ENCODE data around the gene IGFBP3. TPM values are rescaled to one million over a fixed set of nuclear protein-coding genes. Genes with fewer than 3 reads are reported as not detected.
"Not testable (repeated sequence)": the region's sequence is repeated elsewhere in the genome, so short reads cannot be mapped to it uniquely, and the experiment has no call there.

Gene IGFBP3, protein sequence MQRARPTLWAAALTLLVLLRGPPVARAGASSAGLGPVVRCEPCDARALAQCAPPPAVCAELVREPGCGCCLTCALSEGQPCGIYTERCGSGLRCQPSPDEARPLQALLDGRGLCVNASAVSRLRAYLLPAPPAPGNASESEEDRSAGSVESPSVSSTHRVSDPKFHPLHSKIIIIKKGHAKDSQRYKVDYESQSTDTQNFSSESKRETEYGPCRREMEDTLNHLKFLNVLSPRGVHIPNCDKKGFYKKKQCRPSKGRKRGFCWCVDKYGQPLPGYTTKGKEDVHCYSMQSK
- total RNA-seq, result 100 to 1,000 TPM in 1 of 8 experiments, 10 to 100 TPM in 1, 1 to 10 TPM in 3, under 1 TPM in 1, not detected in 2; 0.92 to 187 (median 3.3) TPM

DNA sequence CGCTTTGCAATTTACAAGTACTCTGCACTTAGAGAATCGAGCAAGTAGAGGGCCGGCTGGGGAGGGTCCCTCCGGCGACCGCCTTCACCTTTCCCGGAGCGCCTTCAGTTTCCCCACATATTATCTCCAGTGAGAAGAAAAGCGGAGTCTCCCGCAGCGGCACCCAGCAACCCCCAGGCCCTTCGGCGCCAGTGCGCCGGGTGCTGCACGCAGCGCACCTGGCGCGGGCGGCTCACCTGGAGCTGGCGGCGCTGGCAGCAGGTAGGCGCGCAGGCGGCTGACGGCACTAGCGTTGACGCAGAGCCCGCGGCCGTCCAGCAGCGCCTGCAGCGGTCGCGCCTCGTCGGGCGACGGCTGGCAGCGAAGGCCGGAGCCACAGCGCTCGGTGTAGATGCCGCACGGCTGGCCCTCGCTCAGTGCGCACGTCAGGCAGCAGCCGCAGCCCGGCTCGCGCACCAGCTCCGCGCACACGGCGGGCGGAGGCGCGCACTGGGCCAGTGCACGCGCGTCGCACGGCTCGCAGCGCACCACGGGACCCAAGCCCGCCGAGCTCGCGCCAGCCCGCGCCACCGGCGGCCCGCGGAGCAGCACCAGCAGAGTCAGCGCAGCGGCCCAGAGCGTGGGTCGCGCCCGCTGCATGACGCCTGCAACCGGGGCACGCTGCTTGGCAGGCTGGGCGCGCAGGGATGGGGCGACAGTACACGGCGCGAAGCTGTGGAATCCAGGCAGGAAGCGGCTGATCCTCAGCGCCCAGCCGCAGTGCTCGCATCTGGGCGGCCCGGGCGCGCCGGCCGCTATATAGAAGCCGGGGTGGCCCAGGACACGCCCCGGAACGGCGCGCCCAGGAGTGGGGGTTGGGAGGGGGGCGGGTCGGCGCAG lies at the start of gene IGFBP3:
Gene IGFBP3 (minus strand): TSS at position 771 of the 879 bp plus-strand sequence. CDS start 132 bp downstream, at position 639.
- H3K27ac ChIP-seq, result no peak within 1 kb of the TSS
- peak within 1 kb of the TSS; percentile 45 to 78 (median 51) for H3K4me3 ChIP-seq
- H3K4me1 ChIP-seq (replicated peaks in 1 of 2), result no peaks in the 10 kb centered on the region
- peak; percentile 72 to 93 (median 92) for ATAC-seq (replicated peaks in 6 of 8)
- in situ Hi-C loops (cut with MboI; ENCODE audit: low pct_unique_long_range_greater_than_20kb in 2 of 9, low sequenced_read_pairs in 9 of 9, unreplicated experiment in 9 of 9), result loop anchor here (5.0 to 25.0 kb wide), 7 partner anchors 427 to 1267 kb away; no protein-coding TSS in a partner anchor
- 0 to 4% (median 2%) methylated on average over 1 to 28 of the region's 111 CpGs; no CpG with 5 or more reads in 3 of the 10 experiments for WGBS, 10 experiments

DNA sequence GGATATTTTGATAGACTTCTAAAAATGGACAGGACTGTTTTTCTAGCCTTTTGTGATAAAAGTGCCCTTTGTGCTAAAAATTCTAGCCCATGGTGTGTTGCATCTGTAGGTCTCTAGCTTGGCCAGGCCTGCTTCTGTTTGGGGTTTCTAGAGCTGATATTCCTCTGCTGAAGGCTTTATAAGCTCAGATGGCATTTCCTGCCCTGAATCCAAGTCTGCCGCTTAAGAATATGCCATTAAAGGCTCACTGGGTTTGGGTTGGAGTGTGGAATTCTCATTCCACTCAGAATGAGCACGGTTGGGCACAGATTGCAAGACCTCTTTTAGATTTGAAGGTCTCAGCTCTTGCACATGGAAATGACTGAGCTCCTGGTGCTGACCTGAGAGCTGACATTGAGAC lies 49.4 kb upstream of the IGFBP3 start:
- no peak for ATAC-seq (replicated peaks in 6 of 8)
- WGBS, 10 experiments, result 0 to 100% (median 70%) methylated on average over 1 to 2 of the region's 2 CpGs; no CpG with 5 or more reads in 1 of the 10 experiments
- Histone ChIP-seq H3K4me3 (no peak overlapping the region), H3K27ac (no peak overlapping the region), H3K4me1 (replicated peaks in 1 of 2) (no peaks in the 10 kb centered on the region)
- in situ Hi-C loops (cut with MboI; ENCODE audit: low pct_unique_long_range_greater_than_20kb in 2 of 9, low sequenced_read_pairs in 9 of 9, unreplicated experiment in 9 of 9), result no loop called here

DNA sequence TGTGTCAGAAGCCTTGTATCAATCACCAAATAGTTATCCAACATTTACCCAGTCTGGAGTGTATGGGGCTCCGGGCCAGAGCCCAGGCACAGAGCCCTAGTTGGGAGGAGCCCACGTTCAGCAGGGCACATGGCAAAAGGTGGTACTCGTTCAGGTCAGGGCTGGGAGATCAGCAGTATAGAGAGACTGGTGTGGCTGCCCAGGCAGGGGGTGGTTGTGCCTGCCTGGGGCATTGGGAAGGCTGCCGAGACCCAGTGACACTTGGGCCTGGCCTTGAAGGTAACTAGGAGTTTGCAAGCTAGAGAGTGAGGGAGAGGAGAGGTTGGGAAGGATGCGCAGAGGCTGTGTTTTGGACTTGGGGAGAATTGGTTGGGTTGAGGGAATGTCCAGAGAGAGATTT lies 48.9 kb upstream of the IGFBP3 start:
- Histone ChIP-seq H3K4me3 (no peak overlapping the region), H3K4me1 (replicated peaks in 1 of 2) (no peaks in the 10 kb centered on the region), H3K27ac (no peak overlapping the region)
- WGBS, 10 experiments, result 73 to 100% (median 79%) methylated on average over 1 to 5 of the region's 5 CpGs; no CpG with 5 or more reads in 5 of the 10 experiments
- no peak for ATAC-seq (replicated peaks in 6 of 8)
- in situ Hi-C loops (cut with MboI; ENCODE audit: low pct_unique_long_range_greater_than_20kb in 2 of 9, low sequenced_read_pairs in 9 of 9, unreplicated experiment in 9 of 9), result no loop called here

DNA sequence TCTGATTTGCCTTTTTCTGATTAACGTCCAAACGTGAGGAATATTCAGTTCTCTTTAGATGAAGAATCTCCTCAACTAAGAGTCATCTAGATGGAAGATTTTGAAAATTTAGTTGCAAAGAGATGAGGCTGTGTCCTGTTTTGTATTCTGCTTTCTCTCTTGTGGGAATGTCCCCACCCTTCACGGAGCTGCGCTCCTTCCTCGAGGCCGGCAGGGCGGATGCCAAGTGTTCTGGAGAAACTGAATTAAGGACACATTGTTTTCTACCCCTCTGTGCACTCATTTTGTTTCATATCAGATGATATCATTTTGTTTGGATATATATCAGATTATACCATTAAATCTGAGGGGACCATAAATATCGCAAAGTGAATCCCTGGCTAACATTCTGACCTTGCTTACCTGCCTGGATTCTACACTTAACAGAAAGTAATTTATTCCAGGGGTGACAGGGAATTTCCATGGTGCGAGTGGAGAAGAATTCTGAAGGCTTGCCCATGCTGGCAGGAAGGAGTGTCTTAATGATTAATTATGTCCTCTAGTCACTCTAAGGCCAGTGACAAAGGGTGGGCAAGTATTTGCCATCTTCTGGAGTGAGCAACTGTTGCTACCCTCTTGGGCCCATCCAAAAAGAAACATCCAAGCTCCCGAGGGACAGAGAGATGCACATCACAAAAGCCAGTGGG lies 47.9 kb upstream of the IGFBP3 start:
- H3K4me1 ChIP-seq (replicated peaks in 1 of 2), result no peaks in the 10 kb centered on the region
- no peak overlapping the region for H3K27ac ChIP-seq
- in situ Hi-C loops (cut with MboI; ENCODE audit: low pct_unique_long_range_greater_than_20kb in 2 of 9, low sequenced_read_pairs in 9 of 9, unreplicated experiment in 9 of 9), result no loop called here
- ATAC-seq (replicated peaks in 6 of 8), result peak in 1 of 8 experiments; percentile 11
- WGBS, 10 experiments, result 76 to 95% (median 89%) methylated on average over 5 to 9 of the region's 10 CpGs; no CpG with 5 or more reads in 5 of the 10 experiments
- no peak overlapping the region for H3K4me3 ChIP-seq

DNA sequence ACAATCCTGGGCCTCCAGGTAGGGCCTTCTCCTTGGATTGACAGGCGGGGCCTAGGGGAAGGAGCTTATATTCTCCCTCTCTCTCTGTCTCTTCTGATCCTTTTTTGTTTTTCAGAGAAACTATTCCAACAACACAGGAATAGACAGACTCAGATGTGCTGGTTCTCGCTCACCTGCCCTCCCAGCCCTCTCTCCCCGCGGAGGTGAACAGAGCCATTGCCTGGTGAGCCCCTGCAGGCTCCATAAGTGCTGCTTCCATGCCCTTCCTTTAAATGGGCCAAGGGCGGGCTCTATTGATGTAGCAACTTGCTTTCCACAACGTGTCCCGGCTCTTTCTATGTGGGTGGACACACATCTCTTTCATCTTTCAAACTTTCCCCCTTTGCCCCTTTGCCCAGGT lies 47.2 kb upstream of the IGFBP3 start:
- no peak overlapping the region for H3K4me3 ChIP-seq
- in situ Hi-C loops (cut with MboI; ENCODE audit: low pct_unique_long_range_greater_than_20kb in 2 of 9, low sequenced_read_pairs in 9 of 9, unreplicated experiment in 9 of 9), result no loop called here
- ATAC-seq (replicated peaks in 6 of 8), result no peak
- WGBS, 10 experiments, result 61 to 100% (median 86%) methylated on average over 1 to 4 of the region's 7 CpGs; no CpG with 5 or more reads in 5 of the 10 experiments
- no peaks in the 10 kb centered on the region for H3K4me1 ChIP-seq (replicated peaks in 1 of 2)
- no peak overlapping the region for H3K27ac ChIP-seq

DNA sequence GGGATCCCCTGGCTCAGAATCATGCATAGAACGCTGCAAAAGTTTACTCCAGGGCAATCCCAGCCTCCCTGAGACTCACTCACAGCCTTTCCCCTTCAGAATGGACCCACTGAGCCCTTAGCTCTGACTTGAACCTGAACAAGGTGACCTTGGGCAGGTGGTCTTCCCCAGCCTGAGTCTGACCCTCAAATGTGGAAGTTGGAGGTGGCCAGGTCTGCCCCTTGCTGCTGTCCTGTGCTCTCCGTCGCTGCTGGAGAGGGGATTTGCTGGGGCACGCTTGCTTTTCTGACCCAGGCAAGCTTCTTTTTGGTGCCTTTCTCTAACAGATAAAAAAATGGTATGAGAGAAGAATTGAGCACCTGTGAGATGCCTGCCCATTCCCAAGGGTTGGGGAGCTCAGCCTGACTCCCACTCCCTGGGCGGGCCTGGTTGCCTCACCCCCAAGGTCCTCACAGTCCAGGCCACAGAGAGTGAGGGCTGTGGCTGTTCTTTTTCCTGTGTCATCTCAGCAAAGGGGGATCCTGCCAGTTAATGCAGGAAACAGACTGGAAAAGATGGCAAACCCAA lies 46.6 kb upstream of the IGFBP3 start:
- in situ Hi-C loops (cut with MboI; ENCODE audit: low pct_unique_long_range_greater_than_20kb in 2 of 9, low sequenced_read_pairs in 9 of 9, unreplicated experiment in 9 of 9), result no loop called here
- 60 to 90% (median 74%) methylated on average over 1 to 3 of the region's 5 CpGs; no CpG with 5 or more reads in 6 of the 10 experiments for WGBS, 10 experiments
- no peak for ATAC-seq (replicated peaks in 6 of 8)
- Histone ChIP-seq H3K4me3 (no peak overlapping the region), H3K27ac (no peak overlapping the region), H3K4me1 (replicated peaks in 1 of 2) (no peaks in the 10 kb centered on the region)

DNA sequence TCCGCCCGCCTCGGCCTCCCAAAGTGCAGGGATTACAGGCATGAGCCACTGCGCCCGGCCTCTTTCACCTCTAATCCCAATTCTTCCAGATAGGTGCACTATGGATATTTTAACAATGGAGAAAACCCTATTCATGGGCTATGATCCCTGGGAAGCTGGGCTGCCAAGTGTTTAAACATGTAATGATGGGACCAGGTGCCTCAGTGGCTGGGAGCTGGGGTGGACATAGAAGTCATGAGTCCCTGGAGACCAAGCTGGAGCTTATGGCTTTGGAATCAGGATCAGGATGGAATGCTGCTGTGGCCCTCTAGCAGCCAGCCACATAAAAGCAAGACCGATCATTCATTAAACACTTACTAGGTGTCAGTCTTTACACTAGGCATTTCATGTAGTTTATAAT lies 41.8 kb upstream of the IGFBP3 start:
- no peak for ATAC-seq (replicated peaks in 6 of 8)
- WGBS, 10 experiments, result 80 to 100% (median 95%) methylated on average over 1 to 5 of the region's 6 CpGs; no CpG with 5 or more reads in 3 of the 10 experiments
- Histone ChIP-seq H3K4me1 (replicated peaks in 1 of 2) (no peaks in the 10 kb centered on the region), H3K27ac (no peak overlapping the region), H3K4me3 (no peak overlapping the region)
- in situ Hi-C loops (cut with MboI; ENCODE audit: low pct_unique_long_range_greater_than_20kb in 2 of 9, low sequenced_read_pairs in 9 of 9, unreplicated experiment in 9 of 9), result no loop called here

DNA sequence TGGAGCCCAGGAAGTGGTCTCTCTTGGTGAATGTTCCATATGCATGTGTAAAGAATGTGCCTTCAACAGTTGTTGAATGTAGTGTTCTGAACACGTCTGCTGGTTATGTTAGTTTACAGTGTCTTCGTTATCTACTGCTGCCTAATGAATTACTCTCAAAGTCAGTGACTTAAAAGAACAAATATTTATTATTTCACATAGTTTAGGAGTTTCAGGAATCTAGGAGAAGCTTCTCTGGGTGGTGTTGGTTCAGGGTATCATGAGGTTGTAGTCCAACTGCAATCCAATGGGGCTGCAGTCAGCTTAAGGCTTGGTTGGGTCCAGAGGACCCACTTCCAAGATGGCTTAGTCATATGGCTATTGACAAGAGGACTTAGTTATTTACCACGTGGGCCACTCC lies 36.6 kb upstream of the IGFBP3 start:
- Histone ChIP-seq H3K4me1 (replicated peaks in 1 of 2) (no peaks in the 10 kb centered on the region), H3K27ac (no peak overlapping the region), H3K4me3 (no peak overlapping the region)
- WGBS, 10 experiments, result 29 to 92% (median 74%) methylated on average over 1 to 3 of the region's 3 CpGs; no CpG with 5 or more reads in 3 of the 10 experiments
- ATAC-seq (replicated peaks in 6 of 8), result no peak
- in situ Hi-C loops (cut with MboI; ENCODE audit: low pct_unique_long_range_greater_than_20kb in 2 of 9, low sequenced_read_pairs in 9 of 9, unreplicated experiment in 9 of 9), result no loop called here

DNA sequence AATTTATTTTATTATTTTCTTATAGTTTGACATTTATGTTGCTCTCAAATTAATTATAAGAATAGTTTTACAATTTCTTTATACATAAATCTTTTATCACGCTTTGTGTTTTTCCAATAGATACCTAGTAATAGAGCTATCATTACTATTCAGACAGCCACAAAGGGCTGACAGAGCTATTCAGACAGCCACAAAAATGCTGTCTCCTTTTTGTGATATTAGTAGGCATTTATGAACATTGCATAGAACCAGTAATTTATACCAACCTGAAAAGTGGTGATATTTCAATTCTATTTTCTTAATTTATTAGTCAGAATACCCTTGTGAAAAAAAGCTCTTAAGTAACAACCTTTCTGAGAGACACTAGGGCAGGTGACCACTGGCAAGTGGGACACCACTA lies 34.2 kb upstream of the IGFBP3 start:
- Histone ChIP-seq H3K4me3 (no peak overlapping the region), H3K27ac (no peak overlapping the region), H3K4me1 (replicated peaks in 1 of 2) (no peaks in the 10 kb centered on the region)
- ATAC-seq (replicated peaks in 6 of 8), result no peak
- WGBS, 10 experiments, result 46 to 100% (median 97%) methylated on average over 1 of the region's 1 CpG
- in situ Hi-C loops (cut with MboI; ENCODE audit: low pct_unique_long_range_greater_than_20kb in 2 of 9, low sequenced_read_pairs in 9 of 9, unreplicated experiment in 9 of 9), result no loop called here

DNA sequence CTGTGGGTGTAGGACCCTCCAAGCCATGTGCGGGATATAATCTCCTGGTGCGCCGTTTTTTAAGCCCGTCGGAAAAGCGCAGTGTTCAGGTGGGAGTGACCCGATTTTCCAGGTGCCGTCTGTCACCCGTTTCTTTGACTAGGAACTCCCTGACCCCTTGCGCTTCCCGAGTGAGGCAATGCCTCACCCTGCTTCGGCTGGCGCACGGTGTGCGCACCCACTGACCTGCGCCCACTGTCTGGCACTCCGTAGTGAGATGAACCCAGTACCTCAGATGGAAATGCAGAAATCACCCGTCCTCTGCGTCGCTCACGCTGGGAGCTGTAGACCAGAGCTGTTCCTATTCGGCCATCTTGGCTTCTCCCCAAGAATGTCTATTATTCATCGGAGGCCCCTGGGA lies 32.0 kb upstream of the IGFBP3 start:
- ATAC-seq (replicated peaks in 6 of 8); H3K4me3 ChIP-seq; in situ Hi-C loops (cut with MboI; ENCODE audit: low pct_unique_long_range_greater_than_20kb in 2 of 9, low sequenced_read_pairs in 9 of 9, unreplicated experiment in 9 of 9); H3K4me1 ChIP-seq (replicated peaks in 1 of 2); H3K27ac ChIP-seq: not testable (repeated sequence)
- 60 to 100% (median 95%) methylated on average over 1 to 4 of the region's 23 CpGs; no CpG with 5 or more reads in 7 of the 10 experiments for WGBS, 10 experiments

DNA sequence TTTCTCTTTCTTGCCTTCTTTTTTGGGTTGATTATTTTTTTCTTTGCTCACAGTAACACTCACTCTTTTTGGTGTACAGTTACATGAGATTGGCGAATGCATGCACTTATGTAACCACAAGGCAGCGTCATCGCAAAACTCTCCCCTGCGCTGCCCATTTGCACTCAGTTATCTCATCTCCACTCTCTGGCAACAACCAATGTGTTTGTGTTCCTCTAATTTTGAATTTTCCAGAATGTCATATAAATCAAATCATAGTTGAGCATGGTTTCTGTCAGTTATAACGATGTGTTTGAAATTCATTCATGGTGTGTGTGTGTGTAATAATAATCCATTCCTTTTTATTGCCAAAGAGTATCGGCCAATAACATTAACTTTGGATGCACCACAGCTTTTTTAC lies 23.0 kb upstream of the IGFBP3 start:
- Histone ChIP-seq H3K4me1 (replicated peaks in 1 of 2) (no peaks in the 10 kb centered on the region), H3K4me3 (no peak overlapping the region), H3K27ac (no peak overlapping the region)
- WGBS, 10 experiments, result 74 to 100% (median 89%) methylated on average over 3 to 6 of the region's 6 CpGs
- in situ Hi-C loops (cut with MboI; ENCODE audit: low pct_unique_long_range_greater_than_20kb in 2 of 9, low sequenced_read_pairs in 9 of 9, unreplicated experiment in 9 of 9), result loop anchor here in 2 of 9 experiments (25.0 kb wide), 1 partner anchor 418 kb away; no protein-coding TSS in a partner anchor
- no peak for ATAC-seq (replicated peaks in 6 of 8)

DNA sequence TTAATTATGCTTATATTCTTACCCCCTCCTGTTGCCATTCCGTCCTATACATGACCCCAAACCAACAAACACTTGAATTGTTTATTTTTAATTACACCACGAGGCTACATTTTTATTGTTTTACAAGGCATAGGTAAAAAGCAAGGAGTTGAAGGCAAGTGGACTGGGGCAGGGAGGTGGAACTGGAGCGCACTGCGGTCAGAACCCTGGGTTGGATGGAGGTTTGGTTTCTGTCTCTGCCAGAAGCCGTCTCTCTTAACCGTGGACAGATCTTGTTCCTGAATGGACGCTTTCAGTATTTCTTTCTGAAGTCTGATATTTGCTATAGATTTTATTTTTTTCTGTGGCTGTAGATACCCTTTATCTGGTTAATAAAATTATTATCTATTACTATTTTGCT lies 19.9 kb upstream of the IGFBP3 start:
- Histone ChIP-seq H3K4me1 (replicated peaks in 1 of 2) (no peaks in the 10 kb centered on the region), H3K27ac (no peak overlapping the region), H3K4me3 (no peak overlapping the region)
- no peak for ATAC-seq (replicated peaks in 6 of 8)
- in situ Hi-C loops (cut with MboI; ENCODE audit: low pct_unique_long_range_greater_than_20kb in 2 of 9, low sequenced_read_pairs in 9 of 9, unreplicated experiment in 9 of 9), result loop anchor here in 2 of 9 experiments (25.0 kb wide), 1 partner anchor 421 kb away; no protein-coding TSS in a partner anchor
- WGBS, 10 experiments, result 52 to 96% (median 77%) methylated on average over 2 to 7 of the region's 7 CpGs; no CpG with 5 or more reads in 1 of the 10 experiments

Measured in motor neuron (in vitro differentiated cells).